Stimulated activated memory B cell treated with anti-CD40 and anti-IgM and Interleukin-4, amounts not matched to agents 10 μg/mL and 1 μg/mL and 100 μg/mL, for 72 hours (primary cell): Measurements from ENCODE around the gene CYB561A3.
"Not testable (repeated sequence)": the region's sequence is repeated elsewhere in the genome, so short reads cannot be mapped to it uniquely, and the experiment has no call there.

Experiments used
- ATAC-seq: fragments of 150-1000 bp; cut with Tn5 transposase; 2 replicates; pipeline ENCODE4 v1.10.0; 2021
- H3K27ac Mint-ChIP-seq: one replicate; pipeline ENCODE4 v1.8.0; 2022; ENCODE audit warnings: mild to moderate bottlenecking, mixed read lengths
- H3K27me3 Mint-ChIP-seq: one replicate; pipeline ENCODE4 v1.8.0; 2022; ENCODE audit warnings: mixed read lengths
- H3K36me3 Mint-ChIP-seq: one replicate; pipeline ENCODE4 v1.8.0; 2022; ENCODE audit warnings: mixed read lengths
- H3K4me1 Mint-ChIP-seq: one replicate; pipeline ENCODE4 v1.8.0; 2022; ENCODE audit warnings: mixed read lengths
- H3K4me3 Mint-ChIP-seq: one replicate; pipeline ENCODE4 v1.8.0; 2022; ENCODE audit warnings: mild to moderate bottlenecking, moderate library complexity, mixed read lengths
- H3K9me3 Mint-ChIP-seq: one replicate; pipeline ENCODE4 v1.8.0; 2022; ENCODE audit warnings: mixed read lengths

The CYB561A3 gene, protein sequence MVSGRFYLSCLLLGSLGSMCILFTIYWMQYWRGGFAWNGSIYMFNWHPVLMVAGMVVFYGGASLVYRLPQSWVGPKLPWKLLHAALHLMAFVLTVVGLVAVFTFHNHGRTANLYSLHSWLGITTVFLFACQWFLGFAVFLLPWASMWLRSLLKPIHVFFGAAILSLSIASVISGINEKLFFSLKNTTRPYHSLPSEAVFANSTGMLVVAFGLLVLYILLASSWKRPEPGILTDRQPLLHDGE

DNA sequence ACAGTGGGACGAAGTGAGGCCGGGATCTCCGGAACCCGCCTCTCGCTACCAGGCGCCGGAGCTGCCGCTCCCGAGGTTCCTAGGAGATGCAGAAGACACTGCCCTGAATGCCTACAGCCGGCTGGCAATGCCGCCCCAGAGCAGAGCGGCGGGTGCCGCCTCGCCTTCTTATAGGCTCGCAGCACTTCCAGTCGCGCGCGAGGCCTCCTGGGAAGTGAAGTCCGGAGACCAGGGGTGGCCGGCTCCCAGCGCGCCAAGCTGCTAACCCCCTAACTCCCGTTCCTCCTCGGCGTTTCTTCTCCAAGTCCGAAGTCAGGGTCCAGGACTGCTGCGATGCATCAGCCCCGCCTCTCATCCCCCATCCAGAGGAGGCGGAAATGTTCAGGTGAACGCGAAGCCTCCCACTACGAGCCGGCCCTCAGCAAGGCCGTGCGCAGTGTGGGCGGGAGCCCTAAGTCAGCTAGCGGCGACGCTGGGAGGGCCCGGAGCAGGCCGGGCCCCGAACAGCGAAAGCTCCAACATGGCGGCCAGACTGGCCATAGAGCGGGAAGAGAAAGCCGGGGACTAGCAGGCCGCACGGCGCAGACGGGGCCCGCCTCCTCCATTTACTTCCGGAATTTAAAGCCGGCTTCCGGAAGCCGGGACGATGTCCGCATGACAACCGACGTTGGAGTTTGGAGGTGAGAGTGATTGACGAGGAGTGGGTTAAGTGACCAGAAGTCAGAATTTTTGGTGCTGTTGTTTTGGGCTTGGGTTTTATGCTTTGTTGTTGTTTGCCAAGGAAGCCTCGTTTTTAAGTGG is at the start of gene CYB561A3, which contains the start of gene TMEM138:
Gene CYB561A3, minus strand, starts transcription at position 142 of the 801 bp plus-strand sequence. CDS start 5,169 bp downstream, outside the sequence.
Gene TMEM138, plus strand, starts transcription at position 634 of the 801 bp plus-strand sequence. CDS start 2,017 bp downstream, outside the sequence.
- H3K4me1 Mint-ChIP-seq: peaks cover 60% of the 10 kb centered on the region
- peak; percentile 90 for ATAC-seq
- H3K9me3 Mint-ChIP-seq: no peaks in the 10 kb centered on the region
- peak within 1 kb of the TSS; percentile 93 for H3K27ac Mint-ChIP-seq
- no peaks in the 10 kb centered on the region for H3K27me3 Mint-ChIP-seq
- H3K4me3 Mint-ChIP-seq: peak within 1 kb of the TSS; percentile 94
- H3K36me3 Mint-ChIP-seq: peaks cover 17% of the 10 kb centered on the region

GRCh38 chr11:61406991-61407728 is 45.5 kb upstream of the CYB561A3 start:
- H3K9me3 Mint-ChIP-seq: no peaks in the 10 kb centered on the region
- no peak for ATAC-seq
- H3K27me3 Mint-ChIP-seq: no peaks in the 10 kb centered on the region

DNA sequence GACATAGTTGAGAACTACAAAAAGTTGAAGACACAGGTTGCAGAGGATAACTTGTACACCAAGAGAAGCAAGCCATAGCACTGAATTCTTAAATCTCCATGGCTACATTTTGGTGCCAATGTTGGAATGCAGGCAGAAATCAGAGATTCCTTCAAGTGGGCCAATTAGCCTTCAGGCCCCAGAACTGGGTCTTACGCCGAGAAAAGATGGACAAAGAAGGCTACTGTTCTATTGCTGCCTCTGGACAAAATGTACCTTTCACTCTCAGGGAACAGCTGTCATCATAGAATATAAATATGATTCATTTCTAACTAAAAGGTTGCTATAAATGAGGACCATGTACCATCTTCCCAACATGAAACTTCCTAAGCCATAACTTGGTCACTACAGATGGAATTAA is 44.4 kb upstream of the CYB561A3 start:
- Mint-ChIP-seq H3K9me3 (no peaks in the 10 kb centered on the region), H3K36me3 (peaks cover 56% of the 10 kb centered on the region), H3K4me3 (no peak overlapping the region), H3K4me1 (no peaks in the 10 kb centered on the region), H3K27me3 (no peaks in the 10 kb centered on the region), H3K27ac (no peak overlapping the region)
- no peak for ATAC-seq

More at GRCh38 chr11:61406991-61407728, 45.5 kb upstream of the CYB561A3 start:
- Mint-ChIP-seq H3K4me3 (no peak overlapping the region), H3K4me1 (no peaks in the 10 kb centered on the region), H3K27ac (no peak overlapping the region), H3K36me3 (peaks cover 61% of the 10 kb centered on the region)

DNA sequence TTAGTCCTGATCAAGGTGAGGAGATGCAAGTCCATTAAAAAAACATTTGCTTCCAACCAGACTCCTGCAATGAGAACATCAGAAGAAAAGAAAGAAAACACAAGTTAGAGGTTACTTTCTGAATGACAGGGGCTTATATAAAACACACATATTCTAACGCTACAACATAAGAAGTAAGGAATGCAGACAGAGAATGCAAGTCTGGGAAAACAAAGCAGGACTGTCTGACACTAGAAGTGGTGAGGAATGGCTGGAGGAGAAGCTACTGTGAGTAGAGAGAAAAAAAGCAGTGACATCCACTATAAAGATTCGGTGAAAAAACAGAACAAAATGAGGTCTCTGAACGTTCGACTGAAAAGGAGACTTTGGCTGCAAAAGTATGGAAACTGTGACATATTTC is 43.0 kb upstream of the CYB561A3 start:
- H3K27me3 Mint-ChIP-seq: no peaks in the 10 kb centered on the region
- no peaks in the 10 kb centered on the region for H3K4me1 Mint-ChIP-seq
- no peak overlapping the region for H3K4me3 Mint-ChIP-seq
- H3K9me3 Mint-ChIP-seq: no peaks in the 10 kb centered on the region
- ATAC-seq: no peak
- peaks cover 51% of the 10 kb centered on the region for H3K36me3 Mint-ChIP-seq
- H3K27ac Mint-ChIP-seq: no peak overlapping the region

DNA sequence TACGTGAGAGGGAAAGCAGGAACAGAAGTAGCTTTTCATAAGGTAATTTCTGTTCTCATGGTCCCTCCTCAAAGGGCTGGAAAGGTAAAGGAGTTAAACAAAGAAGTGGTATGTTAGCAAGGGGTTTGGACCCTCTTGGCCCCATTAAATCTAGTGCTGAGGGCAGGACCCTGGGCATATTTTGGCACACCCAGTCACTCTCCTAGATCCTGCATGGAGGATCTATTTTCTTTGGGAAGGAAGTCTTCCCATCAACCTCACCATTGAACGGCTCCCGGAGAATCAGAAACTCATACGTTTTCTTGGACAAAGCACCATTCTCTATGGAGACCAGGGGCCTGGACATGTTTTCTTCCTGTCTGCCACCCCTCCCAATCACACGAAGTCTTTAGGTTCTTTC is 42.4 kb upstream of the CYB561A3 start:
- Mint-ChIP-seq H3K9me3 (no peaks in the 10 kb centered on the region), H3K27me3 (no peaks in the 10 kb centered on the region), H3K27ac (no peak overlapping the region), H3K4me3 (no peak overlapping the region), H3K4me1 (no peaks in the 10 kb centered on the region), H3K36me3 (peaks cover 51% of the 10 kb centered on the region)
- ATAC-seq: no peak

GRCh38 chr11:61403658-61404057 is 42.0 kb upstream of the CYB561A3 start:
- Mint-ChIP-seq H3K36me3 (peaks cover 51% of the 10 kb centered on the region), H3K27me3 (no peaks in the 10 kb centered on the region), H3K4me3 (no peak overlapping the region), H3K27ac (no peak overlapping the region), H3K9me3 (no peaks in the 10 kb centered on the region), H3K4me1 (no peaks in the 10 kb centered on the region)
- ATAC-seq: no peak

DNA sequence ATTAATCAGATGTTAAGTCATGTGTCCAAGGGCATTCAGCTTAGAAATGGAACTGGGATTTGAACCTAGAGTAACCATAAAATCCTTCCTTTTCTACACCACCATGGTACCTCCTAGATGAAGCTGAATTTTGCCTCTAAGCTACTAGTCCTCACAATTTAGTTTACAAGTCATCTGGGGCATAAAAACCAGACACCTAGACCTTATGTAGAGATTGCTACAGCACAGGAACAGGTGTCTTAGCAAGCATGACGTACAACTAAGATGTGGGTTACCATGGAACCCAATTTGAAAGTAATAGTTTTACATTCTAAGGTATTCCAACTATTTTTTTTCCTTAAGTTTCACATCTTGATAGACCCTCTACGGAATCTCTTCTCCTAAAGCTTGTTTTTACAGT is 39.9 kb upstream of the CYB561A3 start:
- no peaks in the 10 kb centered on the region for H3K4me1 Mint-ChIP-seq
- H3K27me3 Mint-ChIP-seq: no peaks in the 10 kb centered on the region
- H3K36me3 Mint-ChIP-seq: peaks cover 55% of the 10 kb centered on the region
- no peak for ATAC-seq
- no peak overlapping the region for H3K4me3 Mint-ChIP-seq
- H3K27ac Mint-ChIP-seq: no peak overlapping the region
- H3K9me3 Mint-ChIP-seq: no peaks in the 10 kb centered on the region

- H3K4me3 Mint-ChIP-seq: no peak overlapping the region
- no peaks in the 10 kb centered on the region for H3K4me1 Mint-ChIP-seq
- ATAC-seq: no peak
- peaks cover 56% of the 10 kb centered on the region for H3K36me3 Mint-ChIP-seq
- no peaks in the 10 kb centered on the region for H3K27me3 Mint-ChIP-seq
- H3K27ac Mint-ChIP-seq: peak overlapping the region; percentile 33
- H3K9me3 Mint-ChIP-seq: no peaks in the 10 kb centered on the region
Observed at GRCh38 chr11:61401173-61401572, 39.5 kb upstream of the CYB561A3 start.

DNA sequence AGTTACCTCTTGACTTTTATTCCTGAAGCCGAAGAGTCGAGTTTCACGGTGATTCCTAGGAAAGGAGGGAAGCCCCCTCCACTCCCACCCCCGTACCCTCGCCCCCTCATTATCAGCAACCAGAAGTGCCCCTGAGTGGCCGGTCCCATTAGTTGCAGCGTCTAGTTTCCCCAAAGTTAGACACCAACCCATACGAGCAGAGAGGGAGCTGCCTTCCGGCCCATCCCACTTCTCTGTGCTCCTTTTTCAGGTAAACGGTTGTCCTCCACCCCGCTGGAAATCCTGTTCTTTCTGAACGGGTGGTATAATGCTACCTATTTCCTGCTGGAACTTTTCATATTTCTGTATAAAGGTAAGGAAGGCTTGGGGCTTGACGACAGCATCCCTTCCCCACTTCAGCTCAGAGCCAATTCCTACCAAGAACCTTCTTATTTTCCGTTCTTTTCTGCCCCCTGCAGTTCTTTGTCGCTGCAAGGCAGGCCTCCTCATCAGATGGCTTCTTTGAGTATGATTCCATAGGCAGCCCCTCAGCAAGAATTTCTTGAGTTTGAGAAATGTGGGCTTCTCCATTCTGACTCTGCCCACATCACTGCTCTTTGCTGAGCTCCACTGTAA is 31.4 kb upstream of the CYB561A3 start:
- peak; percentile 35 for ATAC-seq
- Mint-ChIP-seq H3K4me1 (peaks cover 24% of the 10 kb centered on the region), H3K27me3 (no peaks in the 10 kb centered on the region), H3K36me3 (peaks cover 21% of the 10 kb centered on the region), H3K27ac (peak overlapping the region; percentile 99), H3K4me3 (peak overlapping the region; percentile 97), H3K9me3 (no peaks in the 10 kb centered on the region)

DNA sequence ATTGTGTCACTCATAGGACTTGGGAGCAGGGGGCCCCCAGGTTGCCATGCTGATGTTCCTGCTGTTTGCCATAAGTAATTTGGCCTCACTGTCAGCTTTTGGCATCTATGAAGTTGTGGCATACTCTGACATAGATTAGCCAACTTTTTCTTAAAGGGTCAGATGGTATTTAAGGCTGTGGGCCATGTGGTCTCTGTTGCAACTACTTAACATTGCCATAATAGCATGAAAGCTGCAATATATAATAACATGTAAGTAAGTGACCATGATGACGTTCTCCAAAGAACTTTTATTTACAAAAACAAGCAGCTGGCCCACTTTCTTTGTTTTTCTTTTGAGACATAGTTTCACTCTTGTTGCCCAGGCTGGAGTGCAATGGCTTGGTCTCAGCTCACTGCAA is 28.5 kb upstream of the CYB561A3 start:
- Mint-ChIP-seq H3K4me1 (peaks cover 31% of the 10 kb centered on the region), H3K27me3 (no peaks in the 10 kb centered on the region)

DNA sequence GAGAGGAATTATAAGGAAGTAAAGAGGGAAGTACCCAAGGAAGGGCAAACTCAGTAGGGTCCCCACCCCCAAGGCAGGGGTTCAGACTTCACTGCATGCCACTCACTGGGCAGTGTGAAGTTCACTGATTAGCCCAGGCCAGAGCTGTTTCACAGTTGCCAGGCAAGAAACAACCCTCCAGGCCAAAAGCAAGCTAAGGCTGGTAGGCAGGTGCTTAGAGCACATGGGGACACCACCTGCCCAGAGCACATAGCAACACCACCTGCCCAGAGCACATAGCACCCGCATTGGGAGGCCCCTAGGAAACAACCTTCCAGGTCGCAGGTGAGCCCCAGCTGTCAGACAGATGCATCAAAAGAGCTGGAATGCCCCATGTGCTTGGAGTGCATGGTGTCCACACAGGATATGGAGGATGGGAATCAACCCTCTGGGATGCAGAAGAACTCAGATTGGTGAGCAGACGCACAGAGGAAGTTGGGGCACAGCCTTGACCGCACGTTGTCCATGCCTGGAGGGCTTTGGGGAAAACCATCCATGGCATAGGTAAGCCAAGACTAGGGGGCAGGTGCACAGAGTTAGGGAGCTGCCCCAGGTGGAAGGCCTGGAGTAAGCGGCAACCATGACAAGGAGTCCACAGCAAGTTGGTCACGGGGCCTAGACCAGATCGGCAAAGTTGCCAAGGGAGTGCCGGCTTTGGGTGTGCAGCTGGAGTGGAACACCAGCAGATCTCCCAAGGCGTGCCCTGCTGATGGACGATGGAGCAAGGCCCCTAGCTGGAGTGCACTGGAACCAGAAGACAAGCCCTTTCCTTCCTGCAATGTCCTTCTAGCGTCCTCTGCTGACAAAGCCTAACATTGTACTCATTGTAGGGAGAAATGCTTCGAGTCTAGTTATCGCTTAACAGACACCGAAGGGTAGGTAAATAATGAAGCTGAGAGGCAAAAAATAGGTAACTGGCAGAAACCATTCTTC is 22.9 kb upstream of the CYB561A3 start:
- peaks cover 20% of the 10 kb centered on the region for H3K4me1 Mint-ChIP-seq
- no peaks in the 10 kb centered on the region for H3K9me3 Mint-ChIP-seq
- H3K27me3 Mint-ChIP-seq: no peaks in the 10 kb centered on the region
- no peak for ATAC-seq
- H3K27ac Mint-ChIP-seq: no peak overlapping the region
- peaks cover 5% of the 10 kb centered on the region for H3K36me3 Mint-ChIP-seq
- no peak overlapping the region for H3K4me3 Mint-ChIP-seq

More for the DNA sequence above, 28.5 kb upstream of the CYB561A3 start:
- Mint-ChIP-seq H3K4me3 (no peak overlapping the region), H3K36me3 (peaks cover 6% of the 10 kb centered on the region), H3K9me3 (no peaks in the 10 kb centered on the region), H3K27ac (no peak overlapping the region)
- no peak for ATAC-seq

DNA sequence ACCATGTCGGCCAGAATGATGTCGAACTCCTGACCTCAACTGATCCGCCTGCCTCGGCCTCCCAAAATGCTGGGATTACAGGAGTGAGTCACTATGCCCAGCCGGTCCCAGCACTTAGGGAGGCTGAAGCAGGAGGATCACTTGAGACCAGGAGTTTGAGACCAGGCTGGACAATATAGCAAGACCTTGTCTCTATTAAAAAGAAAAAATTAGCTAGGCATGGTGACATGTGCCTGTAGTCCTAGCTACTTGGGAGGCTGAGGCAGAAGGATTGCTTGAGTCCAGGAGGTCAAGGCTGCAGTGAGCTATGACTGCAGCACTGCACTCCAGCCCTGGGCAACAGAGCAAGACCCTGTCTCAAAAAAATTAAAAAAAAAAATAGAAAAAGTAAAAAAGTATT is 22.2 kb upstream of the CYB561A3 start:
- H3K27me3 Mint-ChIP-seq, ATAC-seq, H3K27ac Mint-ChIP-seq, H3K9me3 Mint-ChIP-seq, H3K4me3 Mint-ChIP-seq, H3K36me3 Mint-ChIP-seq: not testable (repeated sequence)
- peaks cover 20% of the 10 kb centered on the region for H3K4me1 Mint-ChIP-seq

GRCh38 chr11:61380884-61381283 is 19.2 kb upstream of the CYB561A3 start:
- Mint-ChIP-seq H3K9me3 (no peaks in the 10 kb centered on the region), H3K27ac (no peak overlapping the region), H3K4me3 (no peak overlapping the region), H3K27me3 (no peaks in the 10 kb centered on the region), H3K4me1 (peaks cover 20% of the 10 kb centered on the region), H3K36me3 (peaks cover 17% of the 10 kb centered on the region)
- ATAC-seq: no peak

DNA sequence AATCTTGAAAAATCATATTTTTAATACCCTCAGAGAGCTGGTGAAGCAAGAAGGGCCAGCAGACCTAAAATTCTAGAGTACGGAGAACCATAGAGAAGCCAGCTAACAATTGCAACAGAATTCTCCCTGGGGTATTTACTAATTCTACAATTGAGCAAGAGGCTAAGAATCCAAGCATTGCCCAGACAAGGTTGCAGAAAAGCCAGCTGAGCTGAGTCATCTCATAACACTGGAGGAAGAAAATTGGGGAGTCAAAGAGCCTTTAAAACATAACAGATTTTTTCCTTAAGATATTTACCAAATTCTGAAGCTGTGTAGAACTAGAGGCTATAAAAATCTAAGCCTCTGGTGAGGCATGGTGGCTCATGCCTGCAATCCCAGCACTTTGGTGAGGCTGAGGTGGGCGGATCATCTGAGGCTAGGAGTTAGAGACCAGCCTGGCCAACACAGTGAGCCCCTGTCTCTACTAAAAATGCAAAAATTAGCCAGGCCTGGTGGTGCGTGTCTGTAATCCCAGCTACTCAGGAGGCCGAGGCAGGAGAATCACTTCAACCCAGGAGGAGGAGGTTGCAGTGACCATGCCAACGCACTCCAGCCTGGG is 17.1 kb upstream of the CYB561A3 start:
- peaks cover 21% of the 10 kb centered on the region for H3K36me3 Mint-ChIP-seq
- peaks cover 9% of the 10 kb centered on the region for H3K4me1 Mint-ChIP-seq
- no peaks in the 10 kb centered on the region for H3K9me3 Mint-ChIP-seq
- H3K4me3 Mint-ChIP-seq: no peak overlapping the region
- no peak overlapping the region for H3K27ac Mint-ChIP-seq
- no peak for ATAC-seq
- no peaks in the 10 kb centered on the region for H3K27me3 Mint-ChIP-seq
